Sigmoid colon (tissue), 4 donors: ENCODE measurements around the gene P2RX2.

ENCODE experiments used
- EP300 ChIP-seq, 4 donors: sonication (generic); formaldehyde crosslinking; IDR thresholded peaks; one replicate each; pipeline ENCODE4 v1.6.1; 2017; ENCODE audit warnings: antibody characterized with exemption in 4 of 4
- POLR2A ChIP-seq, 2 donors: fragments of 450-650 bp; IDR thresholded peaks; one replicate each; pipeline ENCODE4 v1.6.1; 2016; ENCODE audit warnings: antibody characterized with exemption in 2 of 2, mild to moderate bottlenecking in 2 of 2, moderate library complexity in 2 of 2
- POLR2AphosphoS5 ChIP-seq, 4 donors: sonication (generic); formaldehyde crosslinking; IDR thresholded peaks; one replicate each; pipeline ENCODE4 v1.6.1; 2017; ENCODE audit warnings: antibody characterized with exemption in 4 of 4
- TF ChIP-seq, protein P1 (sequence below), 4 experiments: fragments of 450-650 bp in 3 of 4; fragments of 200-600 bp in 1 of 4; IDR thresholded peaks; one replicate each; pipeline ENCODE4 v1.5.1; 2016 to 2019; ENCODE audit warnings: antibody characterized with exemption in 4 of 4, mild to moderate bottlenecking in 3 of 4, moderate library complexity in 2 of 4

DNA sequence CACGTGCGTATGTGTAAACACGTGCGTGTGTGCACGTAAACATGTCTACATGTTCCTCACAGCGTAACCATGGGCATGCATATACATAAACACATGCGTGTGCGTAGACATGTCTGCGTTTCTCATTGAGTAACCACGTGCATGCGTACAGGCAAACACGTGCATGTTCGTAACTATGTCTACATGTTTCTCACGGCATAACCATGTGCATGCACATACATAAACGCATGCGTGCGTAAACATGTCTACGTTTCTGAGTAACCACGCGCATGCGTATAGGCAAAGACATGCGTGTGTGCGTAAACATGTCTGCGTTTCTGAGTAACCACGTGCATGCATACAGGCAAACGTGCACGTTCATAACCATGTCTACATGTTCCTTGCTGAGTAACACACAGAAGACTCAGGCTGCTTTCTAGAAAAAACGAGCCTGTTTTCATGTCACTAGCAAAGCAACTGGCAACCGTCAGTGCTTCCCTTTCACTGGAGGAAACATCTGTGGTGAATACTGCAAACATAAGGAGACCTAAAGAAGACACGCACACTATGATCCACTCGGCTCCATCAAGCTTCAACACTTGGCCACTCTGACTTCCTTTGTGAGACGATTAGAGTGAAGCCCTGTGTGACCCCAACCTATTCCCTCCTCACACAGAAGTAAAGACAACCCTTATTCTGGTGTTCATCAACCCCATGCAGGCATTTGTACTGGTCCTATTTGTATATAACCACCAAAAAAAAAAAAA is 39.7 kb downstream of the P2RX2 start:
- TF ChIP-seq, protein P1, sequence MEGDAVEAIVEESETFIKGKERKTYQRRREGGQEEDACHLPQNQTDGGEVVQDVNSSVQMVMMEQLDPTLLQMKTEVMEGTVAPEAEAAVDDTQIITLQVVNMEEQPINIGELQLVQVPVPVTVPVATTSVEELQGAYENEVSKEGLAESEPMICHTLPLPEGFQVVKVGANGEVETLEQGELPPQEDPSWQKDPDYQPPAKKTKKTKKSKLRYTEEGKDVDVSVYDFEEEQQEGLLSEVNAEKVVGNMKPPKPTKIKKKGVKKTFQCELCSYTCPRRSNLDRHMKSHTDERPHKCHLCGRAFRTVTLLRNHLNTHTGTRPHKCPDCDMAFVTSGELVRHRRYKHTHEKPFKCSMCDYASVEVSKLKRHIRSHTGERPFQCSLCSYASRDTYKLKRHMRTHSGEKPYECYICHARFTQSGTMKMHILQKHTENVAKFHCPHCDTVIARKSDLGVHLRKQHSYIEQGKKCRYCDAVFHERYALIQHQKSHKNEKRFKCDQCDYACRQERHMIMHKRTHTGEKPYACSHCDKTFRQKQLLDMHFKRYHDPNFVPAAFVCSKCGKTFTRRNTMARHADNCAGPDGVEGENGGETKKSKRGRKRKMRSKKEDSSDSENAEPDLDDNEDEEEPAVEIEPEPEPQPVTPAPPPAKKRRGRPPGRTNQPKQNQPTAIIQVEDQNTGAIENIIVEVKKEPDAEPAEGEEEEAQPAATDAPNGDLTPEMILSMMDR (IDR thresholded peaks at IDR 0.05) = no peak
- TF ChIP-seq EP300 (IDR thresholded peaks at IDR 0.05) (no peak), POLR2AphosphoS5 (IDR thresholded peaks at IDR 0.05) (no peak), POLR2A (IDR thresholded peaks at IDR 0.05) (no peak)
